ENCODE measurements around the gene METTL24. TPM values are rescaled to one million over a fixed set of nuclear protein-coding genes. Genes with fewer than 3 reads are reported as not detected.

METTL24 gene, protein sequence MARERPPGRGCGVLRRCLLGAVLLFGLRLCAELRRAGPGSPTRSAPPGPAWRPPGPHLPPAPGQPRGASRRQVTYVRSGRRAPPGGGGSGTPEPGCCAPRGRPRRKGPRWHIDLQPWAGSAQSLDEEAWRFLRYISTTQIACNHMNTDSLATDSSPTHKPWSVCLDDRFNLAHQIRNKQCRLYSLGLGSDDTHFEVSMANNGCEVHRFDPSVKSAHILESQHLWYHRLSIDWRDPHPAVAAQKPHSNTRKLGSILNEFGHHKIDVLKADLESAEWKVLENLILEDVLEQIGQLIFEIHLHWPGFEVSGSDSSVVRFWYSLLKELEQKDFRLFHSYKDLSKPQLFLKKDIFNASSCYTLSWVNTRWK
- 1.2 and 2.3 TPM in 2 replicates for total RNA-seq

DNA sequence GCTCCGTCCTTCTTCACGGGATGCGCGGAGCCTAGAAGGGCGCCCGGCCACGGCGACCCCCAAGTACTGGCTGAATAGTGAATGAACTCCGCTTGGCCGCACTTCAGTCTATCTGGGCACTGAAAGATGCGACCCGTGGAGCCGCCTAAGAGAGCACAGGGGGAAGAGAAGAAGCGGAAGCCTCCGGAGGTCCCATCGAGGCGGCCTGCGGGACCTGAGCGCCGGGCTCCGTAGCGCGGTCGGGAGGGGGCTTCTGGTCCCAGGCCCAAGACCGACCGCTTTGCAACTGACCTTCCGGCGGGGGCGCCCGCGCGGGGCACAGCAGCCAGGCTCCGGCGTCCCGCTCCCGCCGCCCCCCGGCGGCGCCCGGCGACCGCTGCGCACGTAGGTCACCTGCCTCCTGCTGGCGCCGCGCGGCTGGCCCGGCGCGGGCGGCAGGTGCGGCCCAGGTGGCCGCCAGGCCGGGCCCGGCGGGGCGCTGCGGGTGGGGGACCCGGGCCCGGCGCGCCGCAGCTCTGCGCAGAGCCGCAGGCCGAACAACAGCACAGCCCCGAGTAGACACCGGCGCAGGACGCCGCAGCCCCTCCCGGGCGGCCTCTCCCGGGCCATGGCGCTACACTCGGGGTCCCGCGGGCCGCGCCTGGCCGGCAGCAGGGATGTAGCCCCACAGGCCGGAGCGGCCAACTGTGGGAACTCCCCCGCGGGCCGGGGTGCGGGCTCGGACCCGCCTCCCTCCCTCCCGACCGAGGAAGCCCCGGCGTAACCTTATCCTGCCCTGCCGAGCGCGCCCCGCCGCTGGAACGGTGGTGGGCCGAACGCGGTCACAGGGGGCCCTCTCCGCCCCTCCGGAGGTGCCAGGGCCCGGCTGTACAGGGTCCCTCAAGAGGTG, at the start of gene METTL24:
METTL24 (minus strand) TSS at position 686 of the 889 bp plus-strand sequence; CDS start at position 609, 77 bp downstream.
- Histone ChIP-seq H3K27me3 (ENCODE audit: control insufficient read depth, insufficient read depth, low read length) (peaks cover 12% of the 10 kb centered on the region), H3K36me3 (ENCODE audit: control insufficient read depth, insufficient read depth, low read length) (no peaks in the 10 kb centered on the region), H3K4me3 (ENCODE audit: low read depth, low read length) (peak within 1 kb of the TSS; percentile 46)
- no peak for DNase-seq (ENCODE audit: low read depth)
- TF ChIP-seq, protein P1, sequence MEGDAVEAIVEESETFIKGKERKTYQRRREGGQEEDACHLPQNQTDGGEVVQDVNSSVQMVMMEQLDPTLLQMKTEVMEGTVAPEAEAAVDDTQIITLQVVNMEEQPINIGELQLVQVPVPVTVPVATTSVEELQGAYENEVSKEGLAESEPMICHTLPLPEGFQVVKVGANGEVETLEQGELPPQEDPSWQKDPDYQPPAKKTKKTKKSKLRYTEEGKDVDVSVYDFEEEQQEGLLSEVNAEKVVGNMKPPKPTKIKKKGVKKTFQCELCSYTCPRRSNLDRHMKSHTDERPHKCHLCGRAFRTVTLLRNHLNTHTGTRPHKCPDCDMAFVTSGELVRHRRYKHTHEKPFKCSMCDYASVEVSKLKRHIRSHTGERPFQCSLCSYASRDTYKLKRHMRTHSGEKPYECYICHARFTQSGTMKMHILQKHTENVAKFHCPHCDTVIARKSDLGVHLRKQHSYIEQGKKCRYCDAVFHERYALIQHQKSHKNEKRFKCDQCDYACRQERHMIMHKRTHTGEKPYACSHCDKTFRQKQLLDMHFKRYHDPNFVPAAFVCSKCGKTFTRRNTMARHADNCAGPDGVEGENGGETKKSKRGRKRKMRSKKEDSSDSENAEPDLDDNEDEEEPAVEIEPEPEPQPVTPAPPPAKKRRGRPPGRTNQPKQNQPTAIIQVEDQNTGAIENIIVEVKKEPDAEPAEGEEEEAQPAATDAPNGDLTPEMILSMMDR (IDR thresholded peaks at IDR 0.05; ENCODE audit: insufficient read depth, low read length, poor library complexity, severe bottlenecking) = no peak

DNA sequence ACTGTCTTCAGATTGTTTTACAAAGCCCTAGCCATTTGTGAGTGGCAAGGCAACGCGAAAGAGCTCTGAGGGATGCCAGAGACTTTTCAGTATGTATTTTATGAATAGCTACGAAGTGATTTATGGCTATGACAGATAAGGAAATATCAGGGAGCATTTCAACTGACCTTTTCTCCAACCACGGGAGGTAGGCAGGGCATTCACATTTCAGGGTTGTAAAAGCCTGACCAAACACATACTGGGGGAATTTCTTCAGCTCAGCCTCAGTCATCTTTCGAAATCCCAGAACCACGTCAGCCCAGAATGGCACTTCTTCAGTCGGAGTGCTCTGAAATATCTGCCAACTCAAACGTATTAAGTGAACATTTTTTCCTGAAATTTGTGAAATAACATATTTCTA, 46.5 kb upstream of the METTL24 start:
- TF ChIP-seq, protein P1 (IDR thresholded peaks at IDR 0.05; ENCODE audit: insufficient read depth, low read length, poor library complexity, severe bottlenecking) = no peak
- no peaks in the 10 kb centered on the region for H3K36me3 ChIP-seq (ENCODE audit: control insufficient read depth, insufficient read depth, low read length)
- no peak overlapping the region for H3K4me3 ChIP-seq (ENCODE audit: low read depth, low read length)
- no peaks in the 10 kb centered on the region for H3K27me3 ChIP-seq (ENCODE audit: control insufficient read depth, insufficient read depth, low read length)
- DNase-seq (ENCODE audit: low read depth) = no peak

DNA sequence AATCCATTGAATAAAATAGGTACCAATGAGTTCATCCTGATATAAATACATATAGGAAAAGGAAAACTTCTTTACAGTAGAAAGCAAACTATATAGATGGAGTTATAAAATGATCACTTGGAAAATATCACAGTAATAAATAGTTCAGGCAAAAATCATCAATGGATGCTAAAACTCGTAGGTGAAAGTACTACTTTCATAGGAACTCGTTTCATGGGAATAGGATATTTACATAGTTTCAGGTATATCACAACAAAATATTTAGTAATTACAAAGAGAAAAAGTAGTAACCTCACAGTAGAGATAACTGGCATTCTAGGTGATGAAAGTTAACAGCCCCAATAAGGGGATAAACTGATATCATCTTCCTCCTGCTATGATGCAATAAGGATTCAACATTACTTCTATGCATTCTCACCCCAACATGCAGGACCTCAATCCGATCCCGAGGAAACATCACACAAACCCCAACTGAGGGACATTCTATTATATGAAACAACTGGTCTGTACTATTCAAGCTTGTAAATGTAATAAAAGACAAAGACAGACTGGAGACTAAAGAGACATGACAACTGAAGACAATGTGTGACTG, 43.5 kb upstream of the METTL24 start:
- DNase-seq (ENCODE audit: low read depth) = no peak
- H3K27me3 ChIP-seq (ENCODE audit: control insufficient read depth, insufficient read depth, low read length) = no peaks in the 10 kb centered on the region
- H3K4me3 ChIP-seq (ENCODE audit: low read depth, low read length) = no peak overlapping the region
- no peaks in the 10 kb centered on the region for H3K36me3 ChIP-seq (ENCODE audit: control insufficient read depth, insufficient read depth, low read length)
- TF ChIP-seq, protein P1 (IDR thresholded peaks at IDR 0.05; ENCODE audit: insufficient read depth, low read length, poor library complexity, severe bottlenecking) = no peak

DNA sequence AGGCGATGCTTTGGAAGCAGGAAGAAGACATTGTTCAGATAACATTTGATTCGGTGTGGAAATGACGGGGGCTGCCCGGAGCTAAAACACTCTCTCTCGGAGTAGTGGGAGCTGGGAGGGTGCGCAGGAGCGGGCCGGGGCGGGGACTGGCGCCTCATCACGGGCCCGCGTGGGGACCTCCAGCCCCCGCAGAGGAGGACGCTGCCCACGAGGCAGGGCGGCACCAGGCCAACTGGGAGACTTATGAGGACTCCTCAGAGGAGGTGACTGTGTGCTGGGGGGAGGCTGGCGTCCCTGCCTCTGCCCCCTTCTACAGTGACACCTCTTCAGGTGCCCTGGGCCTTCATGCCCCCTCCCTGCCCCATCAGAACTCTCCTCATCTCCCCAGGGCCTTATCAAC, 42.1 kb upstream of the METTL24 start:
- no peak for DNase-seq (ENCODE audit: low read depth)
- Histone ChIP-seq H3K27me3 (ENCODE audit: control insufficient read depth, insufficient read depth, low read length) (no peaks in the 10 kb centered on the region), H3K4me3 (ENCODE audit: low read depth, low read length) (no peak overlapping the region), H3K36me3 (ENCODE audit: control insufficient read depth, insufficient read depth, low read length) (no peaks in the 10 kb centered on the region)
- TF ChIP-seq, protein P1 (IDR thresholded peaks at IDR 0.05; ENCODE audit: insufficient read depth, low read length, poor library complexity, severe bottlenecking) = no peak

DNA sequence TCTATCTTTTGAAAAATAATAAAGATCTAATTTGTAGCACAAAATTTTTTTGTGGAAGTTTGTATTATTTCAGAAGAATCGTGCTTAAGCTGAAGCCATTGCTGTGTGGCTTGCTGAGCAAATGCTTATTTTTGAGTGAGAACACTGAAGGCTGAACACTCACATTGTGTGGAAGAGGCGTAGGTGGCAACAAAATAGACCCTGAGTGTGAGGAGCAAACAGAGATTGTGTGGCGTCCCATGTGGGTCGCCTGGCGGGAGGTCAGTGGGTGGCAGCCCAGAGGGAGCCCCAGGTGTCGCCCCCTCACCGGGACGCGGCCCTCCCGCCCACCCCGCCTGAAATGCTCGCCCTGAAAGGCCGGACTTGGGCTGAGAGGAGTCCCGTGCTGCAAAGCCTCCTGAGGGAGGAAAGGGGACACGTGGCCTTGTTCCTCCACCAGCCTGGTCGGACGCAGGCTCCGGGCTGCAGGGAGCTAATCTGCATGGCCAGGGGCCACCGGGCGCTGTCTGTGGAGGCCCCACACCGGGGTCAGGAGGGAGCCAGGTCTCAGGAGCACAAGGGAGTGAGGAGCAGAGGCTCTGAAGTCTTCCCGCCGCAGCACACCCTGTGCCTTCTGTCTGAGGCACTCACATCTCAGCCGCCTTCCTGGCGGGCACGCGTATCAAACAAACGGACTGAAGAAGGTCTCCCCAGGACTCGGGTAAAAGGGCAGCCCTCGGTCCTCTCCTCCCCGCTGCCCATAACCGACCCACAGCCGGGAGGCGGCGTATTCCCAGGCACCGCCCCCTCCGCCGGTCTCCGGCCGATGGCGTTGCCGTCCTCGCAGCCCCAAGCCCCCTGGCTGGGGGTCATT, 41.3 kb upstream of the METTL24 start:
- Histone ChIP-seq H3K36me3 (ENCODE audit: control insufficient read depth, insufficient read depth, low read length) (no peaks in the 10 kb centered on the region), H3K4me3 (ENCODE audit: low read depth, low read length) (peak overlapping the region; percentile 14), H3K27me3 (ENCODE audit: control insufficient read depth, insufficient read depth, low read length) (no peaks in the 10 kb centered on the region)
- no peak for DNase-seq (ENCODE audit: low read depth)
- TF ChIP-seq, protein P1 (IDR thresholded peaks at IDR 0.05; ENCODE audit: insufficient read depth, low read length, poor library complexity, severe bottlenecking) = no peak
